ENCODE measurements around the gene RAI1. TPM values are rescaled to one million over a fixed set of nuclear protein-coding genes. Genes with fewer than 3 reads are reported as not detected.

RAI1 gene
- total and polyA plus RNA-seq, 9 donors = 1.5 to 57.7 (median 35.3) TPM

GRCh38 chr17:17826942-17827785, 145.9 kb downstream of the RAI1 start:
- H3K4me3 ChIP-seq = no peak overlapping the region
- H3K27me3 ChIP-seq = no peaks in the 10 kb centered on the region
- H3K36me3 ChIP-seq = no peaks in the 10 kb centered on the region
- no peaks in the 10 kb centered on the region for H3K9me3 ChIP-seq
- H3K27ac ChIP-seq = peak overlapping the region in 1 of 2 donors; percentile 92
- TF ChIP-seq EP300 (IDR thresholded peaks at IDR 0.05) (no peak), POLR2A (IDR thresholded peaks at IDR 0.05) (no peak), CTCF (IDR thresholded peaks at IDR 0.05) (no peak)
- WGBS, 3 donors = 92 to 93% (median 93%) methylated on average over 16 of the region's 16 CpGs
- intact Hi-C loops (cut with DNase I) = no loop called here
- H3K4me1 ChIP-seq (ENCODE audit: insufficient read depth) = peaks cover 42% of the 10 kb centered on the region
- no peak for DNase-seq

GRCh38 chr17:17827826-17828621, 146.8 kb downstream of the RAI1 start:
- no peak for DNase-seq
- Histone ChIP-seq H3K27me3 (no peaks in the 10 kb centered on the region), H3K4me1 (ENCODE audit: insufficient read depth) (peaks cover 35% of the 10 kb centered on the region), H3K4me3 (no peak overlapping the region), H3K9me3 (no peaks in the 10 kb centered on the region), H3K36me3 (no peaks in the 10 kb centered on the region), H3K27ac (no peak overlapping the region)
- intact Hi-C loops (cut with DNase I) = no loop called here
- 84 to 89% (median 87%) methylated on average over 13 of the region's 13 CpGs for WGBS, 3 donors
- TF ChIP-seq CTCF (IDR thresholded peaks at IDR 0.05) (no peak), EP300 (IDR thresholded peaks at IDR 0.05) (no peak), POLR2A (IDR thresholded peaks at IDR 0.05) (no peak)

GRCh38 chr17:17830269-17830567, 149.0 kb downstream of the RAI1 start:
- intact Hi-C loops (cut with DNase I) = no loop called here
- 93 to 97% (median 94%) methylated on average over 2 of the region's 2 CpGs for WGBS, 3 donors
- Histone ChIP-seq H3K4me3 (no peak overlapping the region), H3K4me1 (ENCODE audit: insufficient read depth) (peaks cover 20% of the 10 kb centered on the region), H3K27me3 (no peaks in the 10 kb centered on the region), H3K27ac (no peak overlapping the region), H3K9me3 (no peaks in the 10 kb centered on the region), H3K36me3 (no peaks in the 10 kb centered on the region)
- TF ChIP-seq EP300 (IDR thresholded peaks at IDR 0.05) (no peak), CTCF (IDR thresholded peaks at IDR 0.05) (no peak)
- no peak for DNase-seq

- TF ChIP-seq CTCF (IDR thresholded peaks at IDR 0.05) = no peak
- TF ChIP-seq EP300 (IDR thresholded peaks at IDR 0.05) = no peak
- TF ChIP-seq POLR2A (IDR thresholded peaks at IDR 0.05) = no peak
- Histone ChIP-seq H3K9me3 (no peaks in the 10 kb centered on the region), H3K4me3 (no peak overlapping the region), H3K36me3 (no peaks in the 10 kb centered on the region), H3K27ac (peak overlapping the region in 1 of 2 donors; percentile 37), H3K4me1 (ENCODE audit: insufficient read depth) (peaks cover 23% of the 10 kb centered on the region), H3K27me3 (no peaks in the 10 kb centered on the region)
- intact Hi-C loops (cut with DNase I) = no loop called here
- no peak for DNase-seq
- WGBS, 3 donors = 62 to 68% (median 68%) methylated on average over 6 of the region's 6 CpGs
Measured at GRCh38 chr17:17830740-17831207, 149.5 kb downstream of the RAI1 start.

Data from ovary (tissue), 9 donors.